ENCODE measurements around the gene CRB1. TPM values are rescaled to one million over a fixed set of nuclear protein-coding genes. Genes with fewer than 3 reads are reported as not detected.

The CRB1 gene
- total and polyA plus RNA-seq, 9 of the 15 experiments (the other 6 are each of a cell fraction or from before 2014, with no cell fraction given): 0.04 to 0.10 TPM; not detected in 7

- TF ChIP-seq ZBTB40 (IDR thresholded peaks at IDR 0.05) (no peak), ZBTB40 (CRISPR knock-in tag; IDR thresholded peaks at IDR 0.05) (no peak), MCM7 (IDR thresholded peaks at IDR 0.05) (no peak), ETV5 (CRISPR knock-in tag; IDR thresholded peaks at IDR 0.05; ENCODE audit: low read depth) (no peak), GTF2A2 (tag; IDR thresholded peaks at IDR 0.05) (no peak), RBM34 (IDR thresholded peaks at IDR 0.05; ENCODE audit: borderline replicate concordance, insufficient read depth, low read length) (no peak)
- TF ChIP-seq, protein P1, sequence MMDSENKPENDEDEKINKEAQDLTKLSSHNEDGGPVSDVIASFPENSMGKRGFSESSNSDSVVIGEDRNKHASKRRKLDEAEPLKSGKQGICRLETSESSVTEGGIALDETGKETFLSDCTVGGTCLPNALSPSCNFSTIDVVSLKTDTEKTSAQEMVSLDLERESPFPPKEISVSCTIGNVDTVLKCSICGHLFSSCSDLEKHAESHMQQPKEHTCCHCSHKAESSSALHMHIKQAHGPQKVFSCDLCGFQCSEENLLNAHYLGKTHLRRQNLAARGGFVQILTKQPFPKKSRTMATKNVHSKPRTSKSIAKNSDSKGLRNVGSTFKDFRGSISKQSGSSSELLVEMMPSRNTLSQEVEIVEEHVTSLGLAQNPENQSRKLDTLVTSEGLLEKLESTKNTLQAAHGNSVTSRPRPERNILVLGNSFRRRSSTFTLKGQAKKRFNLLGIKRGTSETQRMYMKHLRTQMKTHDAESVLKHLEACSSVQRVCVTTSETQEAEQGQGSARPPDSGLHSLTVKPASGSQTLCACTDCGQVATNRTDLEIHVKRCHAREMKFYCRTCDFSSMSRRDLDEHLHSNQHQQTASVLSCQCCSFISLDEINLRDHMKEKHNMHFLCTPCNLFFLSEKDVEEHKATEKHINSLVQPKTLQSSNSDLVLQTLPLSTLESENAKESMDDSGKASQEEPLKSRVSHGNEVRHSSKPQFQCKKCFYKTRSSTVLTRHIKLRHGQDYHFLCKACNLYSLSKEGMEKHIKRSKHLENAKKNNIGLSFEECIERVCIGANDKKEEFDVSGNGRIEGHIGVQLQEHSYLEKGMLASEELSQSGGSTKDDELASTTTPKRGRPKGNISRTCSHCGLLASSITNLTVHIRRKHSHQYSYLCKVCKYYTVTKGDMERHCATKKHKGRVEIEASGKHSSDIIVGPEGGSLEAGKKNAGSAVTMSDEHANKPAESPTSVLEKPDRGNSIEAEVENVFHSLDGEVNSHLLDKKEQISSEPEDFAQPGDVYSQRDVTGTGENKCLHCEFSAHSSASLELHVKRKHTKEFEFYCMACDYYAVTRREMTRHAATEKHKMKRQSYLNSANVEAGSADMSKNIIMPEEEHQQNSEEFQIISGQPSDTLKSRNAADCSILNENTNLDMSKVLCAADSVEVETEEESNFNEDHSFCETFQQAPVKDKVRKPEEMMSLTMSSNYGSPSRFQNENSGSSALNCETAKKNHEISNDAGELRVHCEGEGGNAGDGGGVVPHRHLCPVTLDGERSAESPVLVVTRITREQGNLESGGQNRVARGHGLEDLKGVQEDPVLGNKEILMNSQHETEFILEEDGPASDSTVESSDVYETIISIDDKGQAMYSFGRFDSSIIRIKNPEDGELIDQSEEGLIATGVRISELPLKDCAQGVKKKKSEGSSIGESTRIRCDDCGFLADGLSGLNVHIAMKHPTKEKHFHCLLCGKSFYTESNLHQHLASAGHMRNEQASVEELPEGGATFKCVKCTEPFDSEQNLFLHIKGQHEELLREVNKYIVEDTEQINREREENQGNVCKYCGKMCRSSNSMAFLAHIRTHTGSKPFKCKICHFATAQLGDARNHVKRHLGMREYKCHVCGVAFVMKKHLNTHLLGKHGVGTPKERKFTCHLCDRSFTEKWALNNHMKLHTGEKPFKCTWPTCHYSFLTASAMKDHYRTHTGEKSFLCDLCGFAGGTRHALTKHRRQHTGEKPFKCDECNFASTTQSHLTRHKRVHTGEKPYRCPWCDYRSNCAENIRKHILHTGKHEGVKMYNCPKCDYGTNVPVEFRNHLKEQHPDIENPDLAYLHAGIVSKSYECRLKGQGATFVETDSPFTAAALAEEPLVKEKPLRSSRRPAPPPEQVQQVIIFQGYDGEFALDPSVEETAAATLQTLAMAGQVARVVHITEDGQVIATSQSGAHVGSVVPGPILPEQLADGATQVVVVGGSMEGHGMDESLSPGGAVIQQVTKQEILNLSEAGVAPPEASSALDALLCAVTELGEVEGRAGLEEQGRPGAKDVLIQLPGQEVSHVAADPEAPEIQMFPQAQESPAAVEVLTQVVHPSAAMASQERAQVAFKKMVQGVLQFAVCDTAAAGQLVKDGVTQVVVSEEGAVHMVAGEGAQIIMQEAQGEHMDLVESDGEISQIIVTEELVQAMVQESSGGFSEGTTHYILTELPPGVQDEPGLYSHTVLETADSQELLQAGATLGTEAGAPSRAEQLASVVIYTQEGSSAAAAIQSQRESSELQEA (IDR thresholded peaks at IDR 0.05; ENCODE audit: low read depth): no peak
Observed at GRCh38 chr1:197413564-197413963, 145.5 kb downstream of the CRB1 start (continued).
